C4-2B (cell line): Measurements from ENCODE around the gene C6orf15.

Experiments used
- H3K27ac ChIP-seq: fragments of 450-650 bp; 2 replicates; pipeline ENCODE4 v1.5.1; 2017
- CTCF ChIP-seq: fragments of 450-650 bp; conservative IDR thresholded peaks from 2 replicates; pipeline ENCODE4 v1.5.1; 2017; ENCODE audit warnings: mild to moderate bottlenecking
- ZFX ChIP-seq: fragments of 450-650 bp; IDR thresholded peaks from 2 replicates; pipeline ENCODE4 v1.6.1; 2017

C6orf15 gene

DNA sequence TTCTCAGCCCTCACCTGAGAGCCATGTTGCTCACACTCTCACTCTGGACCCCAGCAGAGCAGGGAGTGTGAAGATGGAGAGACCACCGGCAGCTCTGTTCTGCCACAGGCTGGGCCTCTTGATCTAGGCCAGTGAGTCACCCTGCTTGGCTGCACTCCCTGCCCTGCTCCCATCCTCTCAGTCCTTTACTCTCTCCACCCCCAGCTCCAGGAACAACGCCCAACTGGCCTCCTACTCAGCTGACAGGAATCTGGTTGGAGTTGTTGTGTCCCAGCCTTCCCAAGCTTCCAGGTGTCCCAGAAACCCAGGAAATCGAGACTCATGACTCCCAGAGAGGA, 2.1 kb upstream of the C6orf15 start, which contains the start of gene PSORS1C1:
Gene PSORS1C1 (plus strand): TSS at position 260 of the 338 bp plus-strand sequence. CDS start 14,833 bp downstream, outside the sequence.
- no peak for TF ChIP-seq ZFX
- TF ChIP-seq CTCF, result no peak
- peak within 1 kb of the TSS; percentile 15 for H3K27ac ChIP-seq

GRCh38 chr6:31113861-31114540, 1.6 kb upstream of the C6orf15 start:
- TF ChIP-seq CTCF, result no peak
- TF ChIP-seq ZFX, result no peak
- peak overlapping the region; percentile 15 for H3K27ac ChIP-seq

DNA sequence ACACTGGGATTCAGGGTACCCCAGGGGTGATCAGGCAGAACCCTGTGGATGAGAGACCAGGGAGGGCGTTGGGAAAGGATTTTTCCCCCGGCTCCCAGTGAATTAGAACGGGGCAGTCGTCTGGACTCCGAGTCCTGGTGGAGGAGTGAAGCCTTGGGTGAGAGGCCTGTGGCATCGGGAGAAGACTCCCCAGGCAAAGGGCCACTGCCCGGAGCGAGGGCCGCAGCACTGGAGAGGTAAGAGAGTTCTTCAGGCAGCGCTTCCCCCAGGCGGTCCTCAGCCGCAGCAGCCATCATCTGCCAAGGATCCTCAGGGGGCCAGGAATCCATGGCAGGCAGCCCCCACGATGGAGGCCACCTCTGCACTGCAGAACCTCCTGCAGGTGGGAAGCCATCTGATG, 663 bp downstream of the C6orf15 start:
- TF ChIP-seq ZFX (no peak), CTCF (no peak)
- no peak overlapping the region for H3K27ac ChIP-seq

- no peak for TF ChIP-seq CTCF
- TF ChIP-seq ZFX, result no peak
- H3K27ac ChIP-seq, result no peak overlapping the region
Observed at GRCh38 chr6:31110825-31111582, 1.4 kb downstream of the C6orf15 start.

- TF ChIP-seq ZFX, result no peak
- H3K27ac ChIP-seq, result no peak overlapping the region
Observed at GRCh38 chr6:31107052-31107451, 5.3 kb downstream of the C6orf15 start.

DNA sequence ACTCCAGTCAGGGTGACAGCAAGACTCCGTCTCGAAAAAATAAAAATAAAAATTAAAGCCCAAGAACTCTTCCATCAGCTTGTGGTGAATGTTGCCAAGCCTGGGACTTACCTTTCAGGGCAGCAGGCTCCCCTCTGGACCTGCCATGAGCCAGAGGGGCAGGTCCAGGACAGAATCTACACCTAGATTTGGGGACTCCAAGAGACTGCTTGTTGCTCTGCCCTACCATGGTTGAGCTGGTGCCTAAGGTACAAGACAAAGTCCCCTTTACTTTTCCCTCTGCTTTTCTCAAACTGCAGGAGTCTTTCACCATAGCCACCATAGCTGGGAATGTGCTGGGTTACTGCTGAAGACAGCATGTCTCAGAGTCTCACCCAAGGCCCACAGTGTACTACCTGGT, 9.2 kb downstream of the C6orf15 start:
- TF ChIP-seq ZFX, result no peak
- no peak for TF ChIP-seq CTCF
- no peak overlapping the region for H3K27ac ChIP-seq

DNA sequence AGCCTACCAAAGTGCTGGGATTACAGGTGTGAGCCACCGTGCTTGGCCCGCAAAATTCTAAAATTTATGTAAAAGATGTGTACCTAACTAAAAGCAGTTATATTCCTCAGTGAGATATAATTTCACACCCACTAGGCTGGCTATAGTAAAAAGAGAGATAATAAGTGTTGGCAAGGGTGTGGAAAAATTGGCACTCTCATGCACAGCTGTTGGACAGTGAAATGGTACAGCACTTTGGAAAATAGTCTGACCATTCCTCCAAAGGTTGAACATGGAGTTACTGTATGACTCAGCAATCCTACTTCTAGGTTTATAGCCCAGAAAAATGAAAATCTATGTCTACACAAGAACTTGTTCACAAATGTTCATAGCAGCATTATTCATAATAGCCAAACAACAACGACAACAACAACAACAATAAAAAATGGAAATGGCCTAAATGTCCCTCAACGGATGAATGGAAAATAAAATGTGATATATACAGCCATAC, 13.9 kb downstream of the C6orf15 start:
- no peak overlapping the region for H3K27ac ChIP-seq
- TF ChIP-seq ZFX, result no peak
- no peak for TF ChIP-seq CTCF
